ENCODE data around the gene PLEKHH1. TPM values are rescaled to one million over a fixed set of nuclear protein-coding genes. Genes with fewer than 3 reads are reported as not detected.

Gene PLEKHH1
- total and polyA plus RNA-seq, 4 donors, result 0.46 to 2.4 (median 0.89) TPM

GRCh38 chr14:67580336-67581171 lies 47.5 kb downstream of the PLEKHH1 start:
- Histone ChIP-seq H3K27ac (ENCODE audit: low read depth in 1 of 2, low read length in 2 of 2) (no peak overlapping the region), H3K4me3 (ENCODE audit: low read depth in 1 of 3, low read length in 3 of 3) (no peak overlapping the region), H3K9ac (ENCODE audit: low read depth in 1 of 2, low read length in 2 of 2) (no peak overlapping the region), H3K9me3 (ENCODE audit: control insufficient read depth in 4 of 4, low read length in 3 of 4) (no peaks in the 10 kb centered on the region), H3K36me3 (ENCODE audit: control insufficient read depth in 4 of 4, insufficient read depth in 3 of 4, low read depth in 1 of 4, low read length in 3 of 4) (peaks cover 0 to under 1% (median 0%) of the 10 kb centered on the region in 4 donors), H3K4me1 (ENCODE audit: control insufficient read depth in 4 of 4, insufficient read depth in 4 of 4, low read length in 3 of 4) (peaks cover 0 to 2% (median 0%) of the 10 kb centered on the region in 4 donors), H3K27me3 (ENCODE audit: control insufficient read depth in 4 of 4, insufficient read depth in 4 of 4, low read length in 3 of 4) (no peaks in the 10 kb centered on the region)
- 90% methylated on average over 11 of the region's 11 CpGs for WGBS
- TF ChIP-seq, protein P1, sequence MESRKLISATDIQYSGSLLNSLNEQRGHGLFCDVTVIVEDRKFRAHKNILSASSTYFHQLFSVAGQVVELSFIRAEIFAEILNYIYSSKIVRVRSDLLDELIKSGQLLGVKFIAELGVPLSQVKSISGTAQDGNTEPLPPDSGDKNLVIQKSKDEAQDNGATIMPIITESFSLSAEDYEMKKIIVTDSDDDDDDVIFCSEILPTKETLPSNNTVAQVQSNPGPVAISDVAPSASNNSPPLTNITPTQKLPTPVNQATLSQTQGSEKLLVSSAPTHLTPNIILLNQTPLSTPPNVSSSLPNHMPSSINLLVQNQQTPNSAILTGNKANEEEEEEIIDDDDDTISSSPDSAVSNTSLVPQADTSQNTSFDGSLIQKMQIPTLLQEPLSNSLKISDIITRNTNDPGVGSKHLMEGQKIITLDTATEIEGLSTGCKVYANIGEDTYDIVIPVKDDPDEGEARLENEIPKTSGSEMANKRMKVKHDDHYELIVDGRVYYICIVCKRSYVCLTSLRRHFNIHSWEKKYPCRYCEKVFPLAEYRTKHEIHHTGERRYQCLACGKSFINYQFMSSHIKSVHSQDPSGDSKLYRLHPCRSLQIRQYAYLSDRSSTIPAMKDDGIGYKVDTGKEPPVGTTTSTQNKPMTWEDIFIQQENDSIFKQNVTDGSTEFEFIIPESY (IDR thresholded peaks at IDR 0.05), result no peak
- TF ChIP-seq FOXA2 (IDR thresholded peaks at IDR 0.05), result no peak
- TF ChIP-seq YY1 (IDR thresholded peaks at IDR 0.05), result no peak
- no peak for TF ChIP-seq GABPA (IDR thresholded peaks at IDR 0.05 in 1 of 2, conservative IDR thresholded peaks at IDR 0.05 in 1 of 2)
- TF ChIP-seq RXRA (IDR thresholded peaks at IDR 0.05), result no peak
- TF ChIP-seq, protein P2, sequence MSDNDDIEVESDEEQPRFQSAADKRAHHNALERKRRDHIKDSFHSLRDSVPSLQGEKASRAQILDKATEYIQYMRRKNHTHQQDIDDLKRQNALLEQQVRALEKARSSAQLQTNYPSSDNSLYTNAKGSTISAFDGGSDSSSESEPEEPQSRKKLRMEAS (IDR thresholded peaks at IDR 0.05), result no peak
- TF ChIP-seq JUND (IDR thresholded peaks at IDR 0.05), result no peak
- TF ChIP-seq HNF4A (conservative IDR thresholded peaks at IDR 0.05), result no peak
- no peak for DNase-seq (ENCODE audit: low spot score)

DNA sequence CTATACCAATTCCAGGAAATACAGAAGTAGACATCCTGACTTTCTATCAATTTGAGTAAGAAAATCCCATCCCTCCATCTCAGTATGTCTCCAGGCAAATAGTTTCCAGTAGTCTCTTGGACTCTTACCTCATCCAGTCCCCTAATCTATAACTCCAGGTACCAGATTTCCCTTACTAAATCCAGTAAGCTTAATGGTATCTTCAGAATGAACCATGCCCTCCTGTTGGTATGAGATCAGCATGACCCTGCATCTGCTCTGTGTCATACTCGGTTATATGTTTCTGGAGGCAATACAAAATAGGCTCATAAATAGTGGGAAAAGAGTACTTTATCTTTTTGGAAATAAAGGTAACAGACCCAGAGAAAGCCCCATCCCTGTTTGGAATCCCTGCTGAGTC lies 48.6 kb downstream of the PLEKHH1 start:
- Histone ChIP-seq H3K9ac (ENCODE audit: low read depth in 1 of 2, low read length in 2 of 2) (no peak overlapping the region), H3K36me3 (ENCODE audit: control insufficient read depth in 4 of 4, insufficient read depth in 3 of 4, low read depth in 1 of 4, low read length in 3 of 4) (peaks cover 0 to 7% (median 1%) of the 10 kb centered on the region in 4 donors), H3K27me3 (ENCODE audit: control insufficient read depth in 4 of 4, insufficient read depth in 4 of 4, low read length in 3 of 4) (no peaks in the 10 kb centered on the region), H3K4me3 (ENCODE audit: low read depth in 1 of 3, low read length in 3 of 3) (no peak overlapping the region), H3K9me3 (ENCODE audit: control insufficient read depth in 4 of 4, low read length in 3 of 4) (no peaks in the 10 kb centered on the region), H3K27ac (ENCODE audit: low read depth in 1 of 2, low read length in 2 of 2) (no peak overlapping the region), H3K4me1 (ENCODE audit: control insufficient read depth in 4 of 4, insufficient read depth in 4 of 4, low read length in 3 of 4) (peaks cover 0 to 2% (median 0%) of the 10 kb centered on the region in 4 donors)
- TF ChIP-seq FOXA2 (IDR thresholded peaks at IDR 0.05) (no peak), YY1 (IDR thresholded peaks at IDR 0.05) (no peak), JUND (IDR thresholded peaks at IDR 0.05) (no peak), HNF4G (IDR thresholded peaks at IDR 0.05) (no peak), GABPA (IDR thresholded peaks at IDR 0.05 in 1 of 2, conservative IDR thresholded peaks at IDR 0.05 in 1 of 2) (no peak), HNF4A (conservative IDR thresholded peaks at IDR 0.05) (no peak), RXRA (IDR thresholded peaks at IDR 0.05) (no peak), SP1 (IDR thresholded peaks at IDR 0.05) (no peak), REST (IDR thresholded peaks at IDR 0.05) (no peak), ATF3 (IDR thresholded peaks at IDR 0.05) (no peak), NR2F2 (IDR thresholded peaks at IDR 0.05) (no peak), EGR1 (IDR thresholded peaks at IDR 0.05; ENCODE audit: low read depth in 2 of 2) (no peak), RAD21 (IDR thresholded peaks at IDR 0.05) (no peak), FOXA1 (IDR thresholded peaks at IDR 0.05) (no peak)
- TF ChIP-seq, protein P1 (IDR thresholded peaks at IDR 0.05), result no peak
- TF ChIP-seq, protein P2 (IDR thresholded peaks at IDR 0.05), result no peak
- TF ChIP-seq, protein P3, sequence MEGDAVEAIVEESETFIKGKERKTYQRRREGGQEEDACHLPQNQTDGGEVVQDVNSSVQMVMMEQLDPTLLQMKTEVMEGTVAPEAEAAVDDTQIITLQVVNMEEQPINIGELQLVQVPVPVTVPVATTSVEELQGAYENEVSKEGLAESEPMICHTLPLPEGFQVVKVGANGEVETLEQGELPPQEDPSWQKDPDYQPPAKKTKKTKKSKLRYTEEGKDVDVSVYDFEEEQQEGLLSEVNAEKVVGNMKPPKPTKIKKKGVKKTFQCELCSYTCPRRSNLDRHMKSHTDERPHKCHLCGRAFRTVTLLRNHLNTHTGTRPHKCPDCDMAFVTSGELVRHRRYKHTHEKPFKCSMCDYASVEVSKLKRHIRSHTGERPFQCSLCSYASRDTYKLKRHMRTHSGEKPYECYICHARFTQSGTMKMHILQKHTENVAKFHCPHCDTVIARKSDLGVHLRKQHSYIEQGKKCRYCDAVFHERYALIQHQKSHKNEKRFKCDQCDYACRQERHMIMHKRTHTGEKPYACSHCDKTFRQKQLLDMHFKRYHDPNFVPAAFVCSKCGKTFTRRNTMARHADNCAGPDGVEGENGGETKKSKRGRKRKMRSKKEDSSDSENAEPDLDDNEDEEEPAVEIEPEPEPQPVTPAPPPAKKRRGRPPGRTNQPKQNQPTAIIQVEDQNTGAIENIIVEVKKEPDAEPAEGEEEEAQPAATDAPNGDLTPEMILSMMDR (IDR thresholded peaks at IDR 0.05; ENCODE audit: low read depth, low read length, missing input control), result no peak
- WGBS, result 89% methylated on average over 1 of the region's 1 CpG
- no peak for DNase-seq (ENCODE audit: low spot score)

All from liver (tissue), 9 donors.